Psoas muscle (tissue), 8 donors: ENCODE results near the gene PLXNA4. TPM values are rescaled to one million over a fixed set of nuclear protein-coding genes. Genes with fewer than 3 reads are reported as not detected.

Experiments
- ATAC-seq, 4 donors: fragments of 200-7000 bp; cut with Tn5 transposase; one replicate each; pipeline ENCODE4 v1.9.1; 2020; ENCODE audit warnings: moderate library complexity in 3 of 4, mild to moderate bottlenecking in 2 of 4
- DNase-seq, 2 donors: peaks; one replicate each; pipeline ENCODE4 v3.0.0-alpha.2; 2020
- H3K27ac ChIP-seq: fragments of 200-600 bp; one replicate; pipeline ENCODE4 v1.8.0; 2022
- H3K27me3 ChIP-seq, 3 donors: fragments of 200-600 bp in 1 of 3; one replicate each; pipeline versions ENCODE4 v1.6.1 to v1.8.0; 2013 to 2022; ENCODE audit warnings: low read length in 2 of 3, mild to moderate bottlenecking in 2 of 3, moderate library complexity in 1 of 3; ENCODE audit not compliant: insufficient read depth in 3 of 3
- H3K36me3 ChIP-seq, 2 donors: fragments of 200-600 bp in 1 of 2; one replicate each; pipeline versions ENCODE4 v1.6.1 to v1.8.0; 2013 to 2022; ENCODE audit warnings: low read depth in 1 of 2, mild to moderate bottlenecking in 1 of 2, moderate library complexity in 1 of 2; ENCODE audit not compliant: insufficient read depth in 1 of 2
- H3K4me1 ChIP-seq: fragments of 200-600 bp; one replicate; pipeline ENCODE4 v1.8.0; 2022
- H3K4me3 ChIP-seq: fragments of 200-600 bp; one replicate; pipeline ENCODE4 v1.8.0; 2022; ENCODE audit warnings: mild to moderate bottlenecking
- H3K9me3 ChIP-seq: fragments of 200-600 bp; one replicate; pipeline ENCODE4 v1.8.0; 2022
- CTCF ChIP-seq: fragments of 200-600 bp; IDR thresholded peaks from one replicate; pipeline ENCODE4 v1.8.0; 2022; ENCODE audit warnings: antibody characterized with exemption
- WGBS, 3 donors: extraction: QIAGEN DNeasy Blood & Tissue Kit; methylation state at CpG; one replicate each; pipeline versions ENCODE4 v1.1.6 to v1.1.7; 2013; 5-methylcytosine and 5-hydroxymethylcytosine counted together
- intact Hi-C, 2 donors: fragments of 100-400 bp; cut with DNase I; formaldehyde crosslinking; loops; one replicate each; pipeline versions ENCODE4 v1.11.0 to v1.14.2; 2022
- polyA plus RNA-seq, 3 donors: library from polyadenylated mRNA; stranded (reverse); fragments of 200-250 nt; gene quantifications; one replicate each; pipeline ENCODE4 v1.2.3, GENCODE V29; 2013
- total RNA-seq, 4 donors: library from RNA; stranded (reverse); fragmentation: NEBNext Ultra II Directional in 2 of 4; extraction: Animal tissue kit (Norgen Biotek cat#: 25700) in 2 of 4; gene quantifications; one replicate each; pipeline versions ENCODE4 v1.2.1 to v1.2.4, GENCODE V29; 2021 to 2023
- donor health status: healthy with polysubstance abuse.
- donor health status: DM: no; HTN: no; CAD: no; lungs with moderate emphysema.
- donor health status: Bipolar disorder and iron deficiency.
- donor health status: healthy.
- donor health status: DM: yes; HTN: yes; CAD: no.
- donor health status: DM: no; HTN: no; CAD: no.
- donor health status: DM: no; HTN: no; CAD: no.
- donor health status: DM: yes; HTN: yes; CAD: no.

Gene PLXNA4
- total and polyA plus RNA-seq, 7 donors = 0.15 to 2.5 (median 0.88) TPM

- TF ChIP-seq CTCF = no peak
- H3K27me3 ChIP-seq = no peaks in the 10 kb centered on the region
- H3K27ac ChIP-seq = no peak overlapping the region
- no peak overlapping the region for H3K4me3 ChIP-seq
- H3K9me3 ChIP-seq = no peaks in the 10 kb centered on the region
- H3K36me3 ChIP-seq = no peaks in the 10 kb centered on the region
- no peak for ATAC-seq
- DNase-seq = no peak
- H3K4me1 ChIP-seq = no peaks in the 10 kb centered on the region
- intact Hi-C loops = loop anchor here (5.0 to 10.0 kb wide), 3 partner anchors 640 to 890 kb away; no protein-coding TSS in a partner anchor
- WGBS, 3 donors = 45 to 56% (median 46%) methylated on average over 7 of the region's 7 CpGs
Measured at GRCh38 chr7:132584796-132585494, 8.7 kb upstream of the PLXNA4 start.

GRCh38 chr7:132581431-132581830, 5.2 kb upstream of the PLXNA4 start:
- intact Hi-C loops = loop anchor here (2.0 to 10.0 kb wide), 4 partner anchors 261 to 887 kb away; no protein-coding TSS in a partner anchor
- H3K4me3 ChIP-seq = no peak overlapping the region
- H3K27me3 ChIP-seq = peaks cover 0 to 4% (median 3%) of the 10 kb centered on the region in 3 donors
- ATAC-seq (no peak), DNase-seq (no peak)
- H3K36me3 ChIP-seq = no peaks in the 10 kb centered on the region
- 85 to 94% (median 90%) methylated on average over 4 of the region's 4 CpGs for WGBS, 3 donors
- no peak overlapping the region for H3K27ac ChIP-seq
- no peak for TF ChIP-seq CTCF
- H3K4me1 ChIP-seq = no peaks in the 10 kb centered on the region
- no peaks in the 10 kb centered on the region for H3K9me3 ChIP-seq

- Histone ChIP-seq H3K27me3 (peaks cover 0 to 10% (median 4%) of the 10 kb centered on the region in 3 donors), H3K9me3 (no peaks in the 10 kb centered on the region), H3K27ac (no peak overlapping the region), H3K36me3 (no peaks in the 10 kb centered on the region), H3K4me1 (peaks cover 4% of the 10 kb centered on the region), H3K4me3 (no peak overlapping the region)
- peak; percentile 71 for TF ChIP-seq CTCF
- peak; percentile 74 to 85 (median 78) for ATAC-seq
- DNase-seq = peak; percentile 73 to 76
- intact Hi-C loops = loop anchor here (1.0 to 10.0 kb wide), 5 partner anchors 260 to 886 kb away; no protein-coding TSS in a partner anchor
- WGBS, 3 donors = 4 to 8% (median 5%) methylated on average over 4 of the region's 4 CpGs
Measured at GRCh38 chr7:132580717-132581285, 4.5 kb upstream of the PLXNA4 start.

- intact Hi-C loops = loop anchor here (1.0 to 10.0 kb wide), 5 partner anchors 259 to 885 kb away; no protein-coding TSS in a partner anchor
- TF ChIP-seq CTCF = no peak
Measured at GRCh38 chr7:132580277-132580676, 4.0 kb upstream of the PLXNA4 start.

More at GRCh38 chr7:132580277-132580676, 4.0 kb upstream of the PLXNA4 start:
- 55 to 63% (median 62%) methylated on average over 1 of the region's 1 CpG for WGBS, 3 donors
- Histone ChIP-seq H3K4me1 (peaks cover 9% of the 10 kb centered on the region), H3K36me3 (no peaks in the 10 kb centered on the region), H3K4me3 (no peak overlapping the region), H3K9me3 (no peaks in the 10 kb centered on the region), H3K27me3 (peaks cover 0 to 15% (median 4%) of the 10 kb centered on the region in 3 donors), H3K27ac (no peak overlapping the region)
- no peak for ATAC-seq
- DNase-seq = no peak
